Common myeloid progenitor, CD34-positive (primary cell): ENCODE data around the gene IRF2.

ENCODE experiments used
- CTCF ChIA-PET: fragments of 350-600 bp; sonication (Branson Sonifier 250); formaldehyde crosslinking; loops from one replicate; lab custom pipeline; 2021; ENCODE audit warnings: antibody characterized with exemption; lab: Charles Lee
- POLR2A ChIA-PET: fragments of 350-600 bp; sonication (Branson Sonifier 250); formaldehyde crosslinking; loops from one replicate; lab custom pipeline; 2021; ENCODE audit warnings: antibody characterized with exemption; lab: Charles Lee
- DNase-seq, 3 donors: peaks; one replicate each; pipeline versions ENCODE4 v3.0.0 to v3.0.0-alpha.2; 2013
- H3K27ac ChIP-seq, 2 experiments: 1 replicate in 1 of 2; 2 replicates in 1 of 2; pipeline ENCODE4 v1.7.0; 2013; ENCODE audit warnings: inconsistent platforms in 2 of 2, low read length in 2 of 2, mild to moderate bottlenecking in 2 of 2, low read depth in 1 of 2, moderate library complexity in 1 of 2; ENCODE audit not compliant: severe bottlenecking in 2 of 2, insufficient read depth in 1 of 2, poor library complexity in 1 of 2
- H3K27me3 ChIP-seq, 5 experiments: replicated peaks in 2 of 5; 1 replicate in 3 of 5; 2 replicates in 2 of 5; pipeline versions ENCODE4 v1.6.1 to v1.7.0; 2013; ENCODE audit warnings: low read length in 4 of 5, mild to moderate bottlenecking in 2 of 5, moderate library complexity in 2 of 5, inconsistent platforms in 1 of 5; ENCODE audit not compliant: insufficient read depth in 5 of 5, control insufficient read depth in 4 of 5
- H3K36me3 ChIP-seq, 4 experiments: 1 replicate in 2 of 4; 2 replicates in 2 of 4; pipeline versions ENCODE4 v1.6.1 to v1.7.0; 2013; ENCODE audit warnings: low read length in 3 of 4, control low read depth in 1 of 4, mild to moderate bottlenecking in 1 of 4; ENCODE audit not compliant: control insufficient read depth in 4 of 4, insufficient read depth in 4 of 4
- H3K4me1 ChIP-seq, 4 experiments: 1 replicate in 3 of 4; 2 replicates in 1 of 4; pipeline versions ENCODE4 v1.6.1 to v1.7.1; 2013; ENCODE audit warnings: low read length in 3 of 4, mild to moderate bottlenecking in 3 of 4, control low read depth in 1 of 4, inconsistent platforms in 1 of 4, moderate library complexity in 1 of 4; ENCODE audit not compliant: control insufficient read depth in 4 of 4, insufficient read depth in 4 of 4; ENCODE audit errors: control extremely low read depth in 1 of 4
- H3K4me3 ChIP-seq, 7 experiments: 1 replicate in 4 of 7; 2 replicates in 3 of 7; pipeline versions ENCODE4 v1.5.1 to v1.7.0; 2013; ENCODE audit warnings: mild to moderate bottlenecking in 7 of 7, low read length in 6 of 7, moderate library complexity in 6 of 7, inconsistent platforms in 2 of 7, low read depth in 2 of 7, control low read depth in 1 of 7; ENCODE audit not compliant: insufficient read depth in 4 of 7, control insufficient read depth in 1 of 7; ENCODE audit errors: extremely low read depth in 1 of 7
- H3K9me3 ChIP-seq, 5 experiments: 1 replicate in 4 of 5; 2 replicates in 1 of 5; pipeline versions ENCODE4 v1.6.1 to v1.7.1; 2013; ENCODE audit warnings: low read length in 4 of 5, mild to moderate bottlenecking in 2 of 5, inconsistent platforms in 1 of 5, low read depth in 1 of 5, moderate library complexity in 1 of 5; ENCODE audit not compliant: control insufficient read depth in 4 of 5, insufficient read depth in 2 of 5; ENCODE audit errors: control extremely low read depth in 1 of 5
- WGBS: methylation state at CpG from one replicate; pipeline ENCODE4 v1.1.5; 2013; ENCODE audit not compliant: insufficient coverage; 5-methylcytosine and 5-hydroxymethylcytosine counted together

IRF2 gene

DNA sequence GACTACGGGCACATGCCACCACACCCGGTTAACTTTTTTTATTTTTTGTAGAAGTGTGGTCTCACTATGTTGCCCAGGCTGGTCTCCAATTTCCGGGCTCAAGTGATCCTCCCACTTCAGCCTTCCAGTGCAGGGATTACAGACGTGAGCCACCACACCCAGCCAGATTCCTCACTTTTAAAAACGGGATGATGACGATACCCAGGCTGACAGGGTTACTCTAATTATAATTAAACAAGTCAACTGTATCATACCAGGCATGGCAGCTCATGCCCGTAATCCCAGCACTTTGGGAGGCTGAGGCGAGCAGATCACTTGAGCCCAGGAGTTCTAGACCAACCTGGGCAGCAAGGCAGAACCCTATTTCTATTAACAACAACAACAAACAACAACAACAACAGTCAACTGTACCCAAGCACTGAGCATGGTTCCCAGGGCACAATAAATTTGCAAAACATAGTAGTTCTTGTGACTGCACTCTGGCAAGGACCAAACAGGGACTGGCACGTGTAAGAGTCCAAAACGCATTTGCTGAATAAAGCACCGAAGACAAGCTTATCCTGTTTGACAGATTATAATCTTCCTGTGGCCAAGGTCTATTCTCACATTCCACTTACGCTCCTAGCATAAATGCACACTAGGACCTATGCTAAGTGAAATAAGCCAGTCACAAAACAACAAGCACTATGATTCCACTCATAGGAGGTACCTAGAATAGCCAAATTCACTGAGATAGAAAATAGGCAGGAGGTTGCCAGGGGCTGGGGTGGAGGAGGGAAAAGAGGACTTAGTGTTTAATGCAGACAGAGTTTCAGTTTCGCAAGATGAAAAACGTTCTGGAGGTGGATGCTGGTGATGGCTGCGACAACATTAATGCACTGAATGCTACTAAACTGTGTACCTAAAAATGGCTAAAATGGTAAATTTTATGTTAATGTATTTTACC is 77.5 kb downstream of the IRF2 start:
- peaks cover 25 to 86% (median 48%) of the 10 kb centered on the region in 4 experiments for H3K36me3 ChIP-seq

DNA sequence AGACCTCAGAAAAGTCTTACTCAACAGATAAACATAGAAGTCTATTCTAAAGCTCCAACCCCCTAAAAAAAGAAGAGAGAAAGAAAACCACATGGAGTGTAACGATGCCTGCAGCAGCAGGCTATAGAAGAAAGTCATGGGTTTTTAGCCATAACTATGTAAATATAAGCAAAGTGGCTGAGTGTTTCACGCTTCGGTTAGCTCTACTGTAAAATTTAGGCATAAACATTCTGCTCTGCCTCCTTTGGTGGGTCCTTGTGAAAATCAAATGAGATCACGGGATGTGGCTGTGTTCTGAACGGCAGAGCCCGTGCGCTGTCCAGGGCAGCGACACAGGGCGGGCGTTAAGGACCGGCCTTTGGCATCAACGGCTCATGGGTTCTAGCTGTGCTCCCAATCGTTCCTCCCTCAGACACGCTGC is 78.4 kb downstream of the IRF2 start:
- Histone ChIP-seq H3K27me3 (no peaks in the 10 kb centered on the region), H3K27ac (no peak overlapping the region), H3K4me3 (no peak overlapping the region), H3K4me1 (no peaks in the 10 kb centered on the region), H3K9me3 (peaks cover 0 to 6% (median 0%) of the 10 kb centered on the region in 5 experiments), H3K36me3 (peaks cover 26 to 87% (median 52%) of the 10 kb centered on the region in 4 experiments)
- POLR2A ChIA-PET, result interaction anchor here (0.6 kb wide), 1 partner anchor 675 kb away, joined by 3 read pairs; no protein-coding TSS in a partner anchor
- CTCF ChIA-PET, result no interaction called here
- no peak for DNase-seq
- 92% methylated on average over 10 of the region's 14 CpGs for WGBS

More for the DNA sequence above, 77.5 kb downstream of the IRF2 start:
- ChIA-PET CTCF (no interaction called here), POLR2A (no interaction called here)
- no peak for DNase-seq
- Histone ChIP-seq H3K4me3 (no peak overlapping the region), H3K27me3 (no peaks in the 10 kb centered on the region), H3K27ac (no peak overlapping the region), H3K9me3 (no peaks in the 10 kb centered on the region), H3K4me1 (no peaks in the 10 kb centered on the region)
- WGBS, result 98% methylated on average over 9 of the region's 15 CpGs

DNA sequence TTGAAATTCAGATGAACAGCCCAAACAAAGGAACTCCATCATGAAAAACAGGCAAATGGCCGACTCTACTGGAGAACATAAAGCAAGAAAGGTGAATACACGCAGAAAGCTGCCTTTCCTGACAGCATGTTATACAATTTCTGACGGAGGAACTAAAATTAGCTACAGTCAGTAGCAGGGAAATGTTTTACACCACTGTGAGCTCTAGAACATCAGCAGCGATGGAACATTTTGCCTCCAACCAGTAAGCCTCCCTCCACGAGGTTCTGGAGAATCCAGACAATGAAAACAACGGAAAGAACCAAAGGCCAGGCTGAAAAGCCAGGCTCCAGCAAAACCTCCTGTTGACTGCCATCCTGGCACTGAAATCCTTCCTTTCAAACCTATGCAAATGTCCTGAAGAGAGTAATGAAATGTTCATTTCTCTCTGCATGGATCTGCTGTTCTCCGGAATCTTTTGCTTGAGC is 78.9 kb downstream of the IRF2 start:
- no peak overlapping the region for H3K27ac ChIP-seq
- no peak overlapping the region for H3K4me3 ChIP-seq
- POLR2A ChIA-PET, result interaction anchor here (0.6 kb wide), 1 partner anchor 675 kb away, joined by 3 read pairs; no protein-coding TSS in a partner anchor
- WGBS, result 95% methylated on average over 7 of the region's 7 CpGs
- CTCF ChIA-PET, result no interaction called here
- H3K36me3 ChIP-seq, result peaks cover 30 to 88% (median 53%) of the 10 kb centered on the region in 4 experiments
- DNase-seq, result no peak
- no peaks in the 10 kb centered on the region for H3K27me3 ChIP-seq
- H3K9me3 ChIP-seq, result peaks cover 0 to 6% (median 0%) of the 10 kb centered on the region in 5 experiments
- no peaks in the 10 kb centered on the region for H3K4me1 ChIP-seq

DNA sequence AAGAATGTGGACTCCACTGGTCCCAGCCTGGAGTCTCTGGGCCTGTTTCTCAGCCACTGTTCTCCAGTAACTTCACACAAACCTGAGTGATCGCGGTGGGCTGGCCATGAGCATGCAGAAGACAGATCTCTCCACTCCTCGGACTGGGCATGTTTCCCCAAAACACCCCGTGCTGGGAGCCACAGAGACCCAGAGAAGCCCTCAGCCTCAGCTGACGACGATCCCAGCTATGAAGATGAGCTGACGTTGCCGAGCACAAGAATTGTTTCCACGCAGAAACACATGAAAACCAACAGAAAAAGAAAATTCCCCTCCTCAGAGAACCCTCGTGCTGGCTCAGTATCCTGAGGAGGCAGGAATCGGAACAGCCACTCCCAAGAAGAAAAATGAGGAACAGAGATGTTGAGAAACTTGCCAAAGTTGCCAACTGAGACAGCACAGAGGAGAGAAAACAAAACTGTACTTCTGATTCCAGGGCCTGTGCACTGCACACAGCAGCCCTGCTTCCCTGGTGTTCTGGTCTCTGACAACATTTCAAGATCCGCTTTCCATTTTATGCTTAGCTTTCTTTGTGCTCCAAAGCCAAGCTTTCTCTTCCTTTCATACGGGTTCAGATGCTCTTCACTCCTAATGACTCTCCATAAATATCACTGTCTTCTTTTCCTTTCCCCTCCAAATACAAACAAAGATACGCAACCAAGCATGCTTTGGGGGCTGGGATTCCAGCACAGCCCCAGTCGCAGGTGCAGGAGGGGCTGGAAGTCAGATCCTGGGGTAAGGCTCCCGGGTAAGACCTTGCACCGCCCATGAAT is 81.4 kb downstream of the IRF2 start:
- ChIA-PET POLR2A (no interaction called here), CTCF (interaction anchor here (1.3 to 2.1 kb wide), 3 partner anchors 10 to 50 kb away, joined by 3 to 6 read pairs (median 4); no protein-coding TSS in a partner anchor)
- no peaks in the 10 kb centered on the region for H3K27me3 ChIP-seq
- no peak for DNase-seq
- 97% methylated on average over 12 of the region's 17 CpGs for WGBS
- H3K27ac ChIP-seq, result no peak overlapping the region
- peaks cover 27 to 92% (median 67%) of the 10 kb centered on the region in 4 experiments for H3K36me3 ChIP-seq
- peaks cover 0 to under 1% (median 0%) of the 10 kb centered on the region in 4 experiments for H3K4me1 ChIP-seq
- peaks cover 0 to 6% (median 0%) of the 10 kb centered on the region in 5 experiments for H3K9me3 ChIP-seq
- no peak overlapping the region for H3K4me3 ChIP-seq

DNA sequence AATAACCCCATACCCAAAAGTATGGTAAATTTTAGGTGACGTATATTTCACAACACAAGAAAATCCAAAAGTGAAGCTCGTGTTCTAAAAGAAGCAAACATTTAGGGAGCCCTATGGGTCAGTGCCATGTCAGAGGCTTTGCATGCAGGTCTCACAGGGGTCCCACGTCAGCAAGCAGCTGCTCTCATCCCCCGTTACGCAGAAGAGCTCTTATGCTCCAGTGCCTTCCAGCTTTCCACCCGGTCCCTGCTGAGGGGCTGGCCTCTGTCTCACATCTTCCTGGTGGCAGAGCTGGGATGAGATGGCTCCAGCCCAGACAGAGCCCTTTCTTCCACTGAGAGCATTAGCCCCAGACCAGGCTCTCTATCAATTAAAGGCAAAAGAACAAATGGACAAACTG is 82.0 kb downstream of the IRF2 start:
- Histone ChIP-seq H3K9me3 (peaks cover 0 to 6% (median 0%) of the 10 kb centered on the region in 5 experiments), H3K36me3 (peaks cover 23 to 86% (median 65%) of the 10 kb centered on the region in 4 experiments), H3K4me3 (no peak overlapping the region), H3K4me1 (peaks cover under 1 to 6% (median 1%) of the 10 kb centered on the region in 4 experiments), H3K27me3 (no peaks in the 10 kb centered on the region), H3K27ac (no peak overlapping the region)
- ChIA-PET POLR2A (no interaction called here), CTCF (interaction anchor here (0.6 to 2.1 kb wide), 6 partner anchors 10 to 126 kb away, joined by 3 to 6 read pairs (median 4); no protein-coding TSS in a partner anchor)
- no peak for DNase-seq
- WGBS, result 93% methylated on average over 6 of the region's 6 CpGs

DNA sequence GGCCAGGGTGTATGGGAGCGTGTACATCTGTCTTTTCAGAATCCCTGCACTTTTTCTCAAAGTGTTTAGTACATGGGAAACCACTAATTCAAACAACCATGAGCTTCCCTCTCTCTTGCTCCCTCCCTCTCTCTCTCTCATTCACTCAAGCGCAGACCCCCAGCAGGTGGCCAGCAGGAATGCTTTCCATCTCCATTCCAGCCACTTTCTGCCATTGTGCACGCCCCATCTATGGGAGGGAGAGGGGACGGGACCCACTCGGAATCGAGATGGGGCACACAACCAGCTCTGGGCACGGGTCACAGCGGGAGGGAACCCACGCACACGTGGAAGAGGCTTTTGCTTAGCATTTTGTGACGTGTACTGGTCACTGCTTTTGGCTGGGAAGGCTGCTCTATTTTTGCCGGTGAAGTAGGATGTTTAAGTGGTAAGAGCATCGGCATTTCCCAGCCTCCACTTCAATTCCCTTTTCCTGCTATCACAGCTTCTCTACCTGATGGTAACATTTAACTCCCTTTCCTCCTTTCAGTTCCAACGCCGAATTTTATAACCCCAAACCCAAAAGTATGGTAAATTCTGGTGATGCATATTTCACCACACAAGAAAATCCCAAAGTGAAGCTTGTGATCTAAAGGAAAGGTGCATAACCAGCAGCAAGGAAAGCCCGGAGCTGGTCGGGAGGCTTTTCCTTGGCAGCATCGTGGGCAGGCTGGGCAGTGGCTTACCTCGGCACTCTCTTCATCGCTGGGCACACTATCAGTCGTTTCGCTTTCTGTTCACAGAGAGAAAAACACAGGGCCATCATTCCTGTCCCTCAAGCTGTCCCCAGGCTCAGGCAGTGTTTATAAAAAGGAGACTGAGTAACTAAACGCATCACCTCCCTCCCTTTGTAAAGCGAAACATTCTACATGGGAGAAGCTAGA is 84.1 kb downstream of the IRF2 start:
- Histone ChIP-seq H3K4me1 (peaks cover 20 to 25% (median 22%) of the 10 kb centered on the region in 4 experiments), H3K27me3 (no peaks in the 10 kb centered on the region), H3K9me3 (peaks cover 0 to 6% (median 0%) of the 10 kb centered on the region in 5 experiments), H3K4me3 (no peak overlapping the region), H3K27ac (no peak overlapping the region), H3K36me3 (peaks cover 20 to 71% (median 58%) of the 10 kb centered on the region in 4 experiments)
- DNase-seq, result no peak
- POLR2A ChIA-PET, result no interaction called here
- CTCF ChIA-PET, result interaction anchor here (1.6 to 1.9 kb wide), 2 partner anchors 43 to 127 kb away, joined by 5 read pairs; no protein-coding TSS in a partner anchor
- 96% methylated on average over 15 of the region's 24 CpGs for WGBS
